HL-60 (cell line): ENCODE results near the gene FAN1.

Source experiments
- DNase-seq, 2 experiments: peaks; one replicate each; pipeline ENCODE4 v3.0.0-alpha.2; 2010 to 2020; ENCODE audit warnings: low read depth in 1 of 2, low spot score in 1 of 2
- H3K27ac ChIP-seq: fragments of 250-450 bp; sonication (Bioruptor Pico); replicated peaks from 2 replicates; pipeline ENCODE4 v1.5.1; 2020; ENCODE audit warnings: mild to moderate bottlenecking, moderate library complexity
- H3K27me3 ChIP-seq: fragments of 250-450 bp; sonication (Bioruptor Pico); 2 replicates; pipeline ENCODE4 v1.5.1; 2021; ENCODE audit warnings: mild to moderate bottlenecking, moderate library complexity; ENCODE audit not compliant: insufficient read depth, poor library complexity, severe bottlenecking
- H3K4me3 ChIP-seq: replicated peaks from 2 replicates; pipeline ENCODE4 v1.5.1; 2011; ENCODE audit warnings: mild to moderate bottlenecking, control low read depth, low read length; ENCODE audit not compliant: insufficient read depth
- GABPA ChIP-seq: IDR thresholded peaks from 2 replicates; pipeline ENCODE4 v1.6.1; 2012; ENCODE audit warnings: low read depth
- POLR2AphosphoS5 ChIP-seq: IDR thresholded peaks from 2 replicates; pipeline ENCODE4 v1.6.1; 2012; ENCODE audit warnings: low read depth
- SPI1 ChIP-seq: IDR thresholded peaks from 2 replicates; pipeline ENCODE4 v1.6.1; 2012; ENCODE audit warnings: low read depth, mild to moderate bottlenecking, borderline replicate concordance
- TF ChIP-seq, protein P1 (sequence below): IDR thresholded peaks from 2 replicates; pipeline ENCODE4 v1.6.1; 2012; ENCODE audit warnings: low read depth; ENCODE audit not compliant: insufficient replicate concordance
- TF ChIP-seq, protein P2 (sequence below): IDR thresholded peaks from one replicate; pipeline ENCODE4 v1.5.1; 2011; ENCODE audit warnings: low read length, control low read depth, inconsistent platforms; ENCODE audit not compliant: insufficient read depth

FAN1 gene

DNA sequence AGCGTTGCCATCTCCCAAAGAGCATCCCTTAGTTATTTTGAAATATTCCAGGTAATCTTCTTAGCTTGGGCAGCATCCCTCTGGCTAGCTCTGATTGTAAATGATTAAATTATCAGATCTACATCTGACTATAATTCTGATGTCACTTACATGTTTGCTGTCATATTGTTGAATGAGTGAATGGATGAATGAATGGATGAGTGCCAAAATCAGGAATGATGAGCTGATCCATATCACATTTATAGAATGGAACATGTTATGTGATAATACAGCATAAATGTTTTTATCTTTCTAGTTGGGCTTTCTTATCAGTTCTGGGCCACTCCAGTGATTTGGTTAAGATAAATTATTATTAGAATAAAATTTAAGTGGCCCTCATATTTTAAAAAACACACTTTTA, 14.0 kb downstream of the FAN1 start:
- TF ChIP-seq, protein P1, sequence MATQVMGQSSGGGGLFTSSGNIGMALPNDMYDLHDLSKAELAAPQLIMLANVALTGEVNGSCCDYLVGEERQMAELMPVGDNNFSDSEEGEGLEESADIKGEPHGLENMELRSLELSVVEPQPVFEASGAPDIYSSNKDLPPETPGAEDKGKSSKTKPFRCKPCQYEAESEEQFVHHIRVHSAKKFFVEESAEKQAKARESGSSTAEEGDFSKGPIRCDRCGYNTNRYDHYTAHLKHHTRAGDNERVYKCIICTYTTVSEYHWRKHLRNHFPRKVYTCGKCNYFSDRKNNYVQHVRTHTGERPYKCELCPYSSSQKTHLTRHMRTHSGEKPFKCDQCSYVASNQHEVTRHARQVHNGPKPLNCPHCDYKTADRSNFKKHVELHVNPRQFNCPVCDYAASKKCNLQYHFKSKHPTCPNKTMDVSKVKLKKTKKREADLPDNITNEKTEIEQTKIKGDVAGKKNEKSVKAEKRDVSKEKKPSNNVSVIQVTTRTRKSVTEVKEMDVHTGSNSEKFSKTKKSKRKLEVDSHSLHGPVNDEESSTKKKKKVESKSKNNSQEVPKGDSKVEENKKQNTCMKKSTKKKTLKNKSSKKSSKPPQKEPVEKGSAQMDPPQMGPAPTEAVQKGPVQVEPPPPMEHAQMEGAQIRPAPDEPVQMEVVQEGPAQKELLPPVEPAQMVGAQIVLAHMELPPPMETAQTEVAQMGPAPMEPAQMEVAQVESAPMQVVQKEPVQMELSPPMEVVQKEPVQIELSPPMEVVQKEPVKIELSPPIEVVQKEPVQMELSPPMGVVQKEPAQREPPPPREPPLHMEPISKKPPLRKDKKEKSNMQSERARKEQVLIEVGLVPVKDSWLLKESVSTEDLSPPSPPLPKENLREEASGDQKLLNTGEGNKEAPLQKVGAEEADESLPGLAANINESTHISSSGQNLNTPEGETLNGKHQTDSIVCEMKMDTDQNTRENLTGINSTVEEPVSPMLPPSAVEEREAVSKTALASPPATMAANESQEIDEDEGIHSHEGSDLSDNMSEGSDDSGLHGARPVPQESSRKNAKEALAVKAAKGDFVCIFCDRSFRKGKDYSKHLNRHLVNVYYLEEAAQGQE = no peak
- TF ChIP-seq GABPA (no peak), SPI1 (no peak), POLR2AphosphoS5 (no peak)
- TF ChIP-seq, protein P2, sequence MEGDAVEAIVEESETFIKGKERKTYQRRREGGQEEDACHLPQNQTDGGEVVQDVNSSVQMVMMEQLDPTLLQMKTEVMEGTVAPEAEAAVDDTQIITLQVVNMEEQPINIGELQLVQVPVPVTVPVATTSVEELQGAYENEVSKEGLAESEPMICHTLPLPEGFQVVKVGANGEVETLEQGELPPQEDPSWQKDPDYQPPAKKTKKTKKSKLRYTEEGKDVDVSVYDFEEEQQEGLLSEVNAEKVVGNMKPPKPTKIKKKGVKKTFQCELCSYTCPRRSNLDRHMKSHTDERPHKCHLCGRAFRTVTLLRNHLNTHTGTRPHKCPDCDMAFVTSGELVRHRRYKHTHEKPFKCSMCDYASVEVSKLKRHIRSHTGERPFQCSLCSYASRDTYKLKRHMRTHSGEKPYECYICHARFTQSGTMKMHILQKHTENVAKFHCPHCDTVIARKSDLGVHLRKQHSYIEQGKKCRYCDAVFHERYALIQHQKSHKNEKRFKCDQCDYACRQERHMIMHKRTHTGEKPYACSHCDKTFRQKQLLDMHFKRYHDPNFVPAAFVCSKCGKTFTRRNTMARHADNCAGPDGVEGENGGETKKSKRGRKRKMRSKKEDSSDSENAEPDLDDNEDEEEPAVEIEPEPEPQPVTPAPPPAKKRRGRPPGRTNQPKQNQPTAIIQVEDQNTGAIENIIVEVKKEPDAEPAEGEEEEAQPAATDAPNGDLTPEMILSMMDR = no peak

DNA sequence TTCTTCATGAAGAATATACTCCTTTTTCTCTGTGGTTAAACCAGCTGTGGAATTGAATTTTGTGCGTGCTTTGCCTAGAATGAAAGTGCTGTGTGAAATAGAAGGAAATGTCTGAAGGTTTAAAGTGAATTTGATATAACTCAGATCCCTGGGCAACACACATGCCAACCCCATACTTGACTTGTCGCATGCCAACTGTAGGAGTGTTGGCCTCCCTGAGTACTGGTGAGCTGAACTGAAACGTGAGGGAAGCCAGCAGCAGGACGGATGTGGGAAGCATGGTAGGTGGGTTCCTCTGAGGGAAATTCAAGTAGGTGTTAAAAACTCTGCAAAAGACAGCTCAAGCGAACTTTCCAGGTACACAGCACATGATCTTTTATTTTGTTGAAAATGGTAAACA, 14.7 kb downstream of the FAN1 start:
- no peak for DNase-seq
- Histone ChIP-seq H3K27me3 (no peaks in the 10 kb centered on the region), H3K4me3 (no peak overlapping the region), H3K27ac (no peak overlapping the region)
- TF ChIP-seq SPI1 (no peak), POLR2AphosphoS5 (no peak), GABPA (no peak)
- TF ChIP-seq, protein P1 = no peak
- TF ChIP-seq, protein P2 = no peak

More for the DNA sequence above, 14.0 kb downstream of the FAN1 start:
- DNase-seq = no peak
- Histone ChIP-seq H3K27me3 (no peaks in the 10 kb centered on the region), H3K4me3 (no peak overlapping the region), H3K27ac (no peak overlapping the region)

DNA sequence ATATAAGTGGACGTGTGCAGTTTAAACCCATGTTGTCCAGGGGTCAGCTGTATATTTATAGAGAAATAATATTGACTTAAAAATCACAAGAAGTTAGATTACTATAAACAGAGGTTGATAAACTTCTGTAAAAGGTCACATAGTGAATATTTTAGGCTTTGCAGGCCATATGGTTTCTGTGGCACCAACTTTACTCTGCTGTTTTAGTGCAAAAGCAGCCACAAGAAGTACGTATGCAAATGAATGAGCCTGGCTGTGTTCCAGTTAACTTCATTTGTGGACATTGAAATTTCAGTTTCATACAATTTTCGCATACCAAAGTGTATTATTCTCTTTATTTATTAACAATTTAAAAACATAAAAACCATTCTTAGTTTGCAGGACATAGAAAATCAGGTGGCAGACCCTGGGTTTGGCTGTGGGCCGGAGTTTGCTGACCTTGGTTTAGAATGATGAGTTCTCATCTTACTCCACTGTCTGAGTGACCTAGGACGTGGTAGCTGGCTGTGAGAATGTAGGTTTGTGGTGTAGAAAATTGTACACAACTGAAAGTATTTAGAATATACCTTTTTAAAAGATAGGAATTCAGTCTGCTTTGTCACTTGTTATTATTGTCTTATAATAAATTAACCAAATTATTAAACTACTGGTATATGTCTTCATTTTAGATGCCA, 16.3 kb downstream of the FAN1 start:
- H3K27me3 ChIP-seq = no peaks in the 10 kb centered on the region
- H3K4me3 ChIP-seq = no peak overlapping the region
- DNase-seq = no peak
- TF ChIP-seq, protein P2 = no peak
- no peak for TF ChIP-seq GABPA
- TF ChIP-seq, protein P1 = no peak
- no peak for TF ChIP-seq SPI1
- no peak for TF ChIP-seq POLR2AphosphoS5
- no peak overlapping the region for H3K27ac ChIP-seq
